Ovary (tissue), 10 donors: ENCODE measurements around the gene TPK1. TPM values are rescaled to one million over a fixed set of nuclear protein-coding genes. Genes with fewer than 3 reads are reported as not detected.

Source experiments
- DNase-seq, 5 donors: peaks; one replicate each; pipeline ENCODE4 v3.0.0-alpha.2; 2019 to 2020
- H3K27ac ChIP-seq, 2 donors: fragments of 200-600 bp; one replicate each; pipeline versions ENCODE4 v1.5.1 to v1.8.0; 2019 to 2022
- H3K27me3 ChIP-seq: fragments of 200-600 bp; one replicate; pipeline ENCODE4 v1.8.0; 2022
- H3K36me3 ChIP-seq: fragments of 200-600 bp; sonication (generic); one replicate; pipeline ENCODE4 v1.5.1; 2019
- H3K4me1 ChIP-seq: one replicate; pipeline ENCODE4 v1.8.1; 2013; ENCODE audit warnings: mild to moderate bottlenecking, moderate library complexity; ENCODE audit not compliant: insufficient read depth
- H3K4me3 ChIP-seq: fragments of 200-600 bp; sonication (generic); one replicate; pipeline ENCODE4 v1.5.1; 2017
- H3K9me3 ChIP-seq, 2 donors: fragments of 200-600 bp in 1 of 2; sonication (generic) in 1 of 2; one replicate each; pipeline versions ENCODE4 v1.5.1 to v1.8.1; 2013 to 2019; ENCODE audit warnings: mild to moderate bottlenecking in 1 of 2, moderate library complexity in 1 of 2
- EP300 ChIP-seq: sonication (generic); formaldehyde crosslinking; IDR thresholded peaks from one replicate; pipeline ENCODE4 v1.6.1; 2017; ENCODE audit warnings: antibody characterized with exemption
- POLR2A ChIP-seq: fragments of 450-650 bp; IDR thresholded peaks from one replicate; pipeline ENCODE4 v1.6.1; 2017; ENCODE audit warnings: antibody characterized with exemption, mild to moderate bottlenecking, moderate library complexity
- WGBS, 3 donors: extraction: QIAGEN DNeasy Blood & Tissue Kit in 1 of 3; methylation state at CpG; one replicate each; pipeline versions ENCODE4 v1.1.5 to v1.1.7; 2013 to 2017; 5-methylcytosine and 5-hydroxymethylcytosine counted together
- intact Hi-C, 4 donors: fragments of 100-400 bp; cut with DNase I; formaldehyde crosslinking; loops; one replicate each; pipeline versions ENCODE4 v1.11.0 to v1.15.1; 2022 to 2023
- long read RNA-seq, 3 donors: library from polyadenylated mRNA in 2 of 3; unstranded in 2 of 3; transcript quantifications; one replicate each; pipeline ENCODE4 v2.0.0 and lab custom pipeline, GENCODE V29; 2021 to 2026
- polyA plus RNA-seq, 2 donors: library from polyadenylated mRNA; stranded (reverse); fragments of 200-250 nt in 1 of 2; fragments of 350-450 nt in 1 of 2; fragmentation: Illumina TruSeq in 1 of 2; extraction: RNeasy Lipid Tissue Mini Kit (QIAGEN cat#74804) in 1 of 2; gene quantifications; one replicate each; pipeline ENCODE4 v1.2.3, GENCODE V29; 2013 to 2014
- total RNA-seq, 7 donors: library from RNA; depleted of rRNA in 2 of 7; stranded (reverse); fragments of >200 nt in 2 of 7; fragmentation: NEBNext Ultra II Directional in 3 of 7; extraction: Animal tissue kit (Norgen Biotek cat#: 25700) in 3 of 7; gene quantifications; one replicate each; pipeline versions ENCODE4 v1.1.0 to v1.2.4, GENCODE V29; 2016 to 2023
- TF ChIP-seq, protein P1 (sequence below), 3 donors: fragments of 450-650 bp in 2 of 3; fragments of 200-600 bp in 1 of 3; IDR thresholded peaks; one replicate each; pipeline versions ENCODE4 v1.5.1 to v1.8.0; 2016 to 2022; ENCODE audit warnings: antibody characterized with exemption in 3 of 3, mild to moderate bottlenecking in 1 of 3
- donor health status: DM: no; HTN: no; CAD: no; lungs with moderate emphysema.
- donor health status: DM: no; HTN: no; CAD: no.
- donor health status: Bipolar disorder and iron deficiency.
- donor health status: DM: yes; HTN: yes; CAD: no.
- donor health status: DM: no; HTN: no; CAD: no.
- donor health status: DM: yes; HTN: yes; CAD: no.

TPK1 gene
- total RNA-seq (10 to 100 TPM in 1 of 7 donors, 1 to 10 TPM in 6; 3.2 to 13.1 (median 4.6) TPM), polyA plus RNA-seq (10 to 100 TPM in 1 of 2 donors, 1 to 10 TPM in 1; 3.2 to 11.9 TPM)
- long read RNA-seq, donor 1, partial matches to known transcripts = 0 of 5 reads
- long read RNA-seq, donor 1, other reads (novel, unspliced or antisense) = 4 of 5 reads
- long read RNA-seq, donor 2, partial matches to known transcripts = 0 of 3 reads
- long read RNA-seq, donor 2, other reads (novel, unspliced or antisense) = 0 of 3 reads
- long read RNA-seq, donor 3, partial matches to known transcripts = 0 of 3 reads
- long read RNA-seq, donor 3, other reads (novel, unspliced or antisense) = 2 of 3 reads

DNA sequence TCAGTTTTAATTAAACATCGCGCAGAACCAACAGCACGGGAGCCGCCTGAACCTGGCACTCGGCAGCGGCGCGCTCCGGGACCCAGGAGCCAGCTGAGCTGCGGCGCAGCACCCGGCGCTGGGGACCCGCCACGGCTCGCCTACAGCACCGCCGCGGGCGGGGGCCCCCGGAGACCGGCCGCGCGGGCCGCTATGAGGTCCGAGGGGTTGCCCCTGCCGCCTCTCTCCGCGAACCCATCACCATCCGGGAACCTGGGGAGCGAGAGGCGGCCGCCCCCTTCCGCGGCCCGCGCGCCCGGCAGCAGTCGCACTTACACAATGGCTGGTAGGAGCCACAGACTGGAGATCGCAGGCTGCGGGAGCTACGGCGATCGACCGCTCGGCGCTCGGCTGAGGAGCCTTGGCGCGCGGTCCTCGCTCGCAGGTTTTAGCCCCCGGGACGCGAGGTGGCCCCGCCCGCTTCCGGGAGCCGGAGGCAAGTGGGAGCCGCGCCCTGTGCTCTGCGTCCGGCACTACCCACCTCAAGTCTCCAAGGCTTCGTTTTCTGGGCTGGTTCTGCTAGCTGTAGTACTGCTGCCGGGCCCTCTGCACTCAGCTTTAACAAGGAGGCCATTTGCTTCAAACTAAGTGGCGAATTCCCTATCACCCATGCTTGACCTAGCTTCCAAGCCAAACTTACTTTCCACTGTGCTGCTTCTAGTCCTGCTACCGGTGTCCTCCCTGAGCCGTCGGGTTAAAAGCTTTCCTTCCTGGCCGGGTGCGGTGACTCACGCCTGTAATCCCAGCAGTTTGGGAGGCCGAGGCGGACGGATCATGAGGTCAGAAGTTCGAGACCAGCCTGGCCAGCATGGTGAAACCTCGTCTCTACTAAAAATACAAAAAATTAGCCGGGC lies at the start of gene TPK1:
TSS of gene TPK1 (minus strand) at position 402 of the 893 bp plus-strand sequence. CDS start 451 bp downstream, outside the sequence.
- DNase-seq = peak; percentile 87 to 93 (median 89)
- peak within 1 kb of the TSS; percentile 64 for H3K4me3 ChIP-seq
- H3K4me1 ChIP-seq = peaks cover 4% of the 10 kb centered on the region
- 5 to 7% (median 6%) methylated on average over 68 to 81 of the region's 81 CpGs for WGBS, 3 donors
- no peaks in the 10 kb centered on the region for H3K27me3 ChIP-seq
- peak within 1 kb of the TSS; percentile 91 to 95 for H3K27ac ChIP-seq
- peak; percentile 65 for TF ChIP-seq POLR2A
- TF ChIP-seq, protein P1, sequence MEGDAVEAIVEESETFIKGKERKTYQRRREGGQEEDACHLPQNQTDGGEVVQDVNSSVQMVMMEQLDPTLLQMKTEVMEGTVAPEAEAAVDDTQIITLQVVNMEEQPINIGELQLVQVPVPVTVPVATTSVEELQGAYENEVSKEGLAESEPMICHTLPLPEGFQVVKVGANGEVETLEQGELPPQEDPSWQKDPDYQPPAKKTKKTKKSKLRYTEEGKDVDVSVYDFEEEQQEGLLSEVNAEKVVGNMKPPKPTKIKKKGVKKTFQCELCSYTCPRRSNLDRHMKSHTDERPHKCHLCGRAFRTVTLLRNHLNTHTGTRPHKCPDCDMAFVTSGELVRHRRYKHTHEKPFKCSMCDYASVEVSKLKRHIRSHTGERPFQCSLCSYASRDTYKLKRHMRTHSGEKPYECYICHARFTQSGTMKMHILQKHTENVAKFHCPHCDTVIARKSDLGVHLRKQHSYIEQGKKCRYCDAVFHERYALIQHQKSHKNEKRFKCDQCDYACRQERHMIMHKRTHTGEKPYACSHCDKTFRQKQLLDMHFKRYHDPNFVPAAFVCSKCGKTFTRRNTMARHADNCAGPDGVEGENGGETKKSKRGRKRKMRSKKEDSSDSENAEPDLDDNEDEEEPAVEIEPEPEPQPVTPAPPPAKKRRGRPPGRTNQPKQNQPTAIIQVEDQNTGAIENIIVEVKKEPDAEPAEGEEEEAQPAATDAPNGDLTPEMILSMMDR (IDR thresholded peaks at IDR 0.05) = no peak
- intact Hi-C loops = no loop called here
- H3K9me3 ChIP-seq = no peaks in the 10 kb centered on the region
- no peaks in the 10 kb centered on the region for H3K36me3 ChIP-seq

DNA sequence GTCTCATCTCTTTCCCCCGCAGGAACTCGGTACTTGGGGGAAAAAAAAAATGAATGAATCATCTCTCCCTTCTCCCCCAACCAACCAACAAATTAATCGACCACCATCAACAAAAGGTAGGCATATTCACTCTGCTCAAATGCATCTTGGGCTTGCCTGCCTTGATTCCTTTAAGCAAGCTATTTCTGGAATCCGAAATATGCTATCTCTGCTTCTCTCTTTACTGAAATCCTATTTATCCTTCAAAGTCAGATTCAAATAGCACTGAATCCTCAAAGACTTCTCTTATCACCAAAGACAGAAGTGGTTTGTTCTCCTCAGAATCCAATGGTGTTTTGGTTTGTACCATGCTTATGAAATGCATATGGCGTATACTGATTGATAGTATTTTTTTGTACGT lies 49.6 kb upstream of the TPK1 start:
- intact Hi-C loops = no loop called here
- no peaks in the 10 kb centered on the region for H3K36me3 ChIP-seq
- 79 to 84% (median 81%) methylated on average over 6 of the region's 6 CpGs for WGBS, 3 donors
- no peaks in the 10 kb centered on the region for H3K27me3 ChIP-seq
- no peaks in the 10 kb centered on the region for H3K4me1 ChIP-seq
- H3K9me3 ChIP-seq = no peaks in the 10 kb centered on the region
- no peak overlapping the region for H3K4me3 ChIP-seq
- no peak overlapping the region for H3K27ac ChIP-seq
- no peak for DNase-seq
- no peak for TF ChIP-seq POLR2A
- TF ChIP-seq, protein P1 (IDR thresholded peaks at IDR 0.05) = no peak
- no peak for TF ChIP-seq EP300

DNA sequence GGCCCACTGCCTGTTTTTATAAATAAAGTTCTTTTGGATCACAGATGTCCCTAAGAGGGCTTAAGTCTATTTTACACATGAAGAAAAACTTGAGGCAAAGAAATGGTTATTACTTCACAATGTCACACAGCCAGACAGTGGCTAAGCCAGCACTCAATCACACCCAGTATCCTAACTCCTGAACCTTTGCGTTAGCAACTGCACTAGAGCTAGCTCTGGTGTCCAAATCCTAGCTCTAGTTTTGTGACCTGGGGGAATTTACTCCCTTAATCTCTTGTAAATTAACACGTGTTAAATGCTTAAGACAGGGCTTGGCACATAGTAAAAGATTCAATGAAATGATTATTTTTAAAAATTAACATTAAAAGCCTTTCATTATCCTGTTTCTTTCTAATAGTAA lies 49.0 kb upstream of the TPK1 start:
- DNase-seq = no peak
- H3K27me3 ChIP-seq = no peaks in the 10 kb centered on the region
- 50 to 64% (median 57%) methylated on average over 2 of the region's 2 CpGs for WGBS, 3 donors
- intact Hi-C loops = no loop called here
- H3K4me3 ChIP-seq = no peak overlapping the region
- TF ChIP-seq, protein P1 (IDR thresholded peaks at IDR 0.05) = no peak
- no peak for TF ChIP-seq EP300
- no peak for TF ChIP-seq POLR2A
- H3K36me3 ChIP-seq = no peaks in the 10 kb centered on the region
- H3K4me1 ChIP-seq = no peaks in the 10 kb centered on the region
- H3K9me3 ChIP-seq = no peaks in the 10 kb centered on the region
- H3K27ac ChIP-seq = no peak overlapping the region

DNA sequence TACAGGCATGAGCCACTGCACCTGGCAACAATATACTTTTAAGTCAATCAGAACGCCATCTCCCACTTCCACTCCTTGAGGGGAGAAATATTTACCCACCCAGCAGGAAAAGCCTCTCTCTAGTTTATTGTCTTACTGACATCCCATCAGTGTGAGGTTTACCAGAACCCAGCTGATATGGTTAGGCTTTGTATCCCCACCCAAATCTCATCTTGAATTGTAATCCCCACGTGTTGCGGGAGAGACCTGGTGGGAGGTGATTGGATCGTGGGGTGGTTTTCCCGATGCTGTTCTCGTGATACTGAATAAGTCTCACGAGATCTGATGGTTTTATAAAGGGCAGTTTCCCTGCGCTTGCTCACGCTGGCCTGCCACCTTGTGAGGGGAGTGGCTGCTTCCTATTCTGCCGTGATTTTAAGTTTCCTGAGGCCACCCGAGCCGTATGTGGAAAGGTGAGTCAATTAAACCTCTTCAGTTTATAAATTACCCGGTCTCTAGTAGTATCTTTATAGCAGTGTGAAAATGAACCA lies 37.5 kb upstream of the TPK1 start:
- H3K27ac ChIP-seq = no peak overlapping the region
- H3K4me1 ChIP-seq = no peaks in the 10 kb centered on the region
- H3K9me3 ChIP-seq = no peaks in the 10 kb centered on the region
- no peak overlapping the region for H3K4me3 ChIP-seq
- TF ChIP-seq, protein P1 (IDR thresholded peaks at IDR 0.05) = no peak
- no peak for TF ChIP-seq EP300
- no peak for TF ChIP-seq POLR2A
- WGBS, 3 donors = 85 to 89% (median 87%) methylated on average over 13 of the region's 13 CpGs
- no peaks in the 10 kb centered on the region for H3K36me3 ChIP-seq
- DNase-seq = no peak
- intact Hi-C loops = no loop called here
- H3K27me3 ChIP-seq = no peaks in the 10 kb centered on the region
